ENCODE results near the gene SHOC2. TPM values are rescaled to one million over a fixed set of nuclear protein-coding genes. Genes with fewer than 3 reads are reported as not detected.

The SHOC2 gene
- total RNA-seq, 1 experiment from 2014 or later, result 24.6 TPM

DNA sequence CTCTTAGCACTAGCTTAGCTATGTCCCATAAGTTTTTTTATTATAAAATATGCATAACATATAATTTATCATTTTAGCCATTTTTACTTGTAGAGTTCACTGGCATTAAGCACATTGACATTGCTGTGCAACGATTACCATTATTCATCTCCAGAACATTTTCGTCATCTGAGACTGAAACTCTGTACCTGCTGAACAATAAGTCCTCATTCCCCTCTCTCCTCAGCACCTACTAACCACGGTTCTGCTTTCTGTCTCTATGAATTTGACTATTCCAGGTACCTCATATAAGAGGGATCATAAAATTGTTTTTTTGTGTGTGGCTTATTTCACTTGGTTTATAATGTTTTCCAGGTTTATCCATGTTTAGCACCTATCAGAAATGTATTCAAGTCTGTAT, 64.1 kb downstream of the SHOC2 start:
- DNase-seq (ENCODE audit: low read depth), result no peak

DNA sequence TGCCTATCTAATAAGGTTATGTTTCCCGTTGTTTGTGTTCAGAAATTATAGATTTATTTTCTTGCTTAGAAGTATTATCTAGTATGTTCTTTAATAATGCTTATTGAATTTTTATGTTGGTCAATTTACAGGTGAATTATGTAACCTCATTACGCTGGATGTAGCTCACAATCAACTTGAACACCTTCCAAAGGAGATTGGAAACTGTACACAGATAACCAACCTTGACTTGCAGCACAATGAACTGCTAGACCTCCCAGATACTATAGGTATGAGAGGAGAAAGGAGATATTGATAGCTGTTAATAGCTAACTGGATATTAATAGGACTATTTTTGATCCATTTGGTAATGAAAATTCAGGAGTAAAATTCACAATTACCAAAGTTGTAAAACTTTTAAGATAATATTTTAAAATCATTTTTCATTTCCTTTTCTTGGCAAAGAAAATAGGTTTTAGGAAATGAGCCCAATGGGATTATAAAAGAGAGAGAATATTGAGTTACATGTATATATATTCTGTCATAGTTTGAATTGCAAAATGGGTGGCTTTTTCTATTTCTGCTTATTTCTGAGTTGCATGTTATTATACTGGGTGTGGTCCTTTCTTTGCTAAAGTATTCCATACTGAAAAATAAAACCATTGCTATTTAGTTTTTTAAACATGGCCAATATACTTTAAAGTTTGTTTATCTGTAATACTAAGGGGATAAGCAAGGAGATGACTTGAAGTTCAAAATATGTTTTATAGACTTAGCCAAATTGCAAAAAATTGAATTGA, 66.3 kb downstream of the SHOC2 start:
- no peak for DNase-seq (ENCODE audit: low read depth)

DNA sequence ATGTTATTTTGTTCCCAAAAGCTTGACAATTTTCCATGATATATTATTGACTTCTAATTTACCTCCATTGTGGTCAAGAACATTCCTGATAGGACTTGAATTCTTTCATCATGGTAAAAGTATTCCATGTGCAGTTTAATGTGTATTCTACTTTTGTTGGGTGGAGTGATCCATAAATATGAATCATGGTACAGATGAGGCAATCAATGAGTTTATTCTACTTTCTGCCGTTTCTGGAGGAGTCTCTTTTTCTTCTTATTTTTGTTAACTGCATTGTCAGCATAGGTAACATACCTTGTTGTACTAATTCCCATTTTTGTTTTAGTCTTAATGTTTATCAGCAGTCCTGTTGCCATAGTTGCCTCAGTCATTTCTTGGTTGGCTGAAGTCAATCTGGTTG, 69.6 kb downstream of the SHOC2 start:
- no peak for DNase-seq (ENCODE audit: low read depth)

DNA sequence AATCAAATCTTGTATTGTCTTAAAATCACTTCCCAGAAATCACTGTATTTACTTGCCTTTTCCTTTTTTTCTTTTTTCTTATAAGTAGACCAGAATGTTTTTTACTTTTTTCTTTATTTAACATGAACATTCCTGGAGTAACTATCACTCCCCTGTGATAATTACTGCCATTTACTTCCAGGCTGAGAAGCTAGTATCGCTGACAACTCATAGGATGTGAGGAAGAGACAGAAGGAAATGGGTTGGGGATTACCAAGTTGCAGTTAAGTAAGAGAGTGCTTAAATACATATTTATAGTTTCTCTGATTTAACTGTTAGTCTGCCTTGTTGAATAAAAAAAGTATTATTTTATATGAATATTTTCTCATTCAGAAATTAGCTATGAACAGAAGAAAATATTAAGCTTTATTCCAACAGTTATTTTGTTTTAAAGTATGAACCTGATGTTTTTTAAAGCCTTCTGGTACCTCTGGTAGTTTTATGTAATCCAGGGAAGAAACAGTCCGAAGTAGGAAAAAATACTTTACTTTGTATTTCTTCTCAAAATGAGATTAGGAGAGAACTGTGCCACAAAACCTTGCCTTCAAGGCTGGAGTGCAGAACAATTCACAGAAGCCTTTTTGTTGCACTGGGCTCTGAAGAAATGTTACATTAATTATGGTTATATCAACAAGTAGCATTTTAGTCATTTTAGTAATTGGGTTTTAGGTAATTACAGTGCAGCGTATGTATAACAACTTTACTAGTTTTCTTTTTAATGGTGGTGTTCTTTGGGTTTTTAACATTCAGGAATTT, 72.8 kb downstream of the SHOC2 start:
- peak; percentile 12 for DNase-seq (ENCODE audit: low read depth)

DNA sequence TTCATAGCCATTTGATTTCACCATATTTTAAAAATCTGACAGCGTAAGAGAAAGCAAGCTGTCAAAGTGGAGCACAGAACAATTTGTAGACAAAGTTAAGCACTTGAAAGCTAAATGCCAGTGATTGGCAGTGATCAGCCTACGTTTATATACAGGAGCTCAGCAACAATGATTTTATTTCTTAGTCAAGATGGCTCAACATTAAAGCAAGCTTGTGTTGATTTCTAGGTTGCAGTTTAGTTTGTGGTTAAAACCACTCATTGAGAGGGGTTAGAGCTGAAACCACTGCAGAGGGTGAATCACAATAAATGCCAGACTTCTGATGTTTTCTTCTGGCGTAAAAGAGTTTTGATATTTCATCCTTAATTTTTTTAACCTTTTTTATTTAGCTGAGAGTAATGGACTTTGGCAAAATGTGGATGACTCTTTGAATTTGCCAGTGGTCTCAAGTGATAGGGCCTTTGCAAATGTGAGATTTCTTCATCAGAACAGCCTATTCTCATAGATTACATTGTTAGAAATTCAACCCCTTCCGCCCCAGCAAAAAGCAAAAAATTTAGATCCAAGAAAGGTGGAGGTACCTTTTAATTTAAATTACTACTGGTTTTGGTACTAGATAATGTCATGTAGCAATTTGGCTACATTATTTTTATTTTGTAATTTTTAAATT, 73.8 kb downstream of the SHOC2 start:
- peak; percentile 85 for DNase-seq (ENCODE audit: low read depth)

DNA sequence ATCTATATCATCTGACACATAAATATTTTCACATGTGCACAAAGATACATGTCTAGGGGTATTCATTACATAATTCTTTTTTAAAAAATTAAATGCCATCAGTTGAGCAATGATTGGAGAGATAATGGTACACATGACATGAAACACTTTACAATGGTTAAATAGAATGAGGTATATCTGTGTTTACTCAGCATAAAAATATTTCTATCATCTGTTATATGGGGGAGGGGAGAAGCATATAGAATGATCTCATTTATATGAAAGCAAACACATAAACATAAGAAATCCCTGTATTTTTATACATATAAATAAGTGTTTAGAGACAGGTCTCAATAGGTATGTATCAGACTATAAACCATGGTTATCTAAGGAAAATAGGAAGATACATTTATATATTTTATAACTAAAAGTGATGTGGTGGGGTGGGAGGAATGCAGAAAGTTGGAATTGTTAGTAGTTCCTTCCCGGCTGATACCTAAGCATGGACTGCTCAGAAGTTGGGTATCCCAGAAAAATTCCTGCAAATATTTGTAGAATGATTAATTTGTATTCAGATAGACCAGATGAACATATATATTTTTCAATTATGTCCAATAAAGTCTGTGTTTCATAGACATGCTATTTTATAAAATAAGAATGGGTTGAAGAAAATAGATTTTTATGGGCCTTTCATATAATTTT, 75.1 kb downstream of the SHOC2 start:
- no peak for DNase-seq (ENCODE audit: low read depth)

DNA sequence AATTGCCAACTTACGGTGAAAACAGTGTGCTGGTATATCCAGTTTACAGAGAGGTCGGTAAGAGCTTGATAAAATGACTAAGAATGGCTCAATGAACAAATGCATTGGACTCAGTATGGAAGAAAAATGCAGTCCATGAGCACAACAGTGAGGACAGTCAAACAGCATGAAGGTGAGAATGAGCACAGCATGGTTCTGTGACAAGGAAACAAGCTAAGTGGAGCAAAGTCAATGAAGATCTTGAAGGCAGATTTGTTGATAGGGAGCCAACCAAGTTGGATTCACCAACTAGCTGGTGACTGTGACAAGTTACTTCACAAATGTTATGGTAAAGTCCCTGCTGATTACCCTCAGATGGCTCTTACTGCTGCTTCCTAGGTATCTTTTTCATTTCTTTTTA, 75.9 kb downstream of the SHOC2 start:
- DNase-seq (ENCODE audit: low read depth), result no peak

DNA sequence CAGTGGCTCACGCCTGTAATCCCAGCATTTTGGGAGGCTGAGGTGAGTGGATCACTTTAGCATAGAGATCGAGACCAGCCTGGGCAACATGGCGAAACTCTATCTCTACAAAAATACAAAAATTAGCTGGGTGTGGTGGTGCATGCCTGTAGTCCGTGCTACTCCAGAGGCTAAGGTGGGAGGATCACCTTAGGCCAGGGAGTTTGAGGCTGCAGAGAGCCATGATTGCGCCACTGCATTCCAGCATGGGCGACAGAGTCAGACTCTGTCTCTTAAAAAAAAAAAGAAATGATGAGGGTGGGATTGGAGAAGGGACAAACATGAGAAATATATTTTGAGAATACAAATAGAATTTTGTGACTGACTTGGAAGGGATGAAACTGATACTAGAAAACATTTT, 76.9 kb downstream of the SHOC2 start:
- DNase-seq (ENCODE audit: low read depth), result no peak

DNA sequence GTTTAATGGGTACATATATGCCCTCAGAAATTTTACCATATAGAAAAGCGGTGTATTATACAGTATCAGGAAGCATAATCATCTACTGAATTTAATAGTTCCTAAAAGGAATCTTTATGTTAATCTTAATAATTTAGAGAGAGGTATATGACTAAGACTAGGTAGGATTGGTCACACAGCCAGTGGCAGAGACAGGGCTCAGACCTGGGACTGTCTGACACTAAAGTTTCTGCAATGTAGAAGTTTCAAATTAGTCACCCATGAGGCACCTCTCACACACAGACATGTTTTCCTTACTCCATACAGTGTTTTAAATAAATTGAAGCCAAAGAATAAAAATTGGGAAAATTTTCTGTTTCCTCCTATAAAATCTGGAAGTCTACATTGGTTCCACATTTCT, 84.6 kb downstream of the SHOC2 start:
- no peak for DNase-seq (ENCODE audit: low read depth)

DNA sequence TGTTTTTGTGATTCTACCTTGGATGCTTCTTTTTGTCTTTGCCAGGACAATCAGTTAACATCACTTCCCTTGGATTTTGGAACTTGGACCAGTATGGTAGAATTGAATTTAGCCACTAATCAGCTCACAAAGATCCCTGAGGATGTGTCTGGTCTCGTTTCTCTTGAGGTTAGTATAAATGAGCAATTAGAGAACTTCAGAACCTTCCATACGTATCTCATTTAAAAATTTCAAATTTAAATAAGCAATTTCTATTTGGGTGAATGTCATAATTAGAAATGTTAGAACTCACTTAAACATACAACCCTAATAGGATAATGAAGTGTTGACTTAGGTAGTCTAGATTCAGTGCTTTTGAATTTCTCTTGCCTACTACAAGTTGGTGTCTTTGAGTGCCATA, 88.1 kb downstream of the SHOC2 start:
- DNase-seq (ENCODE audit: low read depth), result no peak

DNA sequence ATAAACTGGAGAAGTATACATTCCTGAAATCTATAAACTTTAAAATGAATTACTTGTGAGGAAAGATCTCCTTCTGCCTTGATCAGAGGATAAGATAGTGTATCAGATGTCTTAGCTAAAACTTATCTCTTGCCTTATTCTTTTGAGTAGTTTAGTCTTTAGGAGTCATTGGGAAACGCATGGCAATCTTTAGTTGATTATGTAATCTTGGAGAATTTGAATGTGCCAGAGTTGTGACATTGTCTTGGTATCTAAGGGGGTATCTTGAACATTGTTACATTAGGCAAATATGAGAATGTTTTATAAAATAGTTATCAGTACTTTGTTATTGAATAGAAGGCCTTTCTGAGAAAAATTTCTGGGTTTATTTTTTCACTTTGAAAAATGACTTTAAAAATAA, 95.8 kb downstream of the SHOC2 start:
- no peak for DNase-seq (ENCODE audit: low read depth)

DNA sequence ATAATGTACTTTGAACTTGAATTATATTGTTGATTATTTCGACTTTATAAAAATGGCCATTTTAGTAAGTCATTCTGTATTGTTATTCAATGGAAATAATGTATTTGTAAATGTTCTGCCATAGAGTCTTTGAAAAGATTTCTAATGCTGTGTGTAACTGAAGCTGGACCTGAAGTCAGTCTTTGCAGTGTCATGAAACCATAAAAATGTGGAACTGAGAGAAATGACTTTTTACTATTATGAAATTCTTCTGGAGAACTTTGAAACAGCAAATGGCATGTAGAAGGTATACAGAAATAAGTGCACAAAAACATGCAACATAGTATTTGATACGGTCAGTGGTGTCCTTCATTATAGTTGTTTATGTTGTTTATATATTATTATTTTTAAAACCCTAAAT, 97.7 kb downstream of the SHOC2 start:
- no peak for DNase-seq (ENCODE audit: low read depth)

DNA sequence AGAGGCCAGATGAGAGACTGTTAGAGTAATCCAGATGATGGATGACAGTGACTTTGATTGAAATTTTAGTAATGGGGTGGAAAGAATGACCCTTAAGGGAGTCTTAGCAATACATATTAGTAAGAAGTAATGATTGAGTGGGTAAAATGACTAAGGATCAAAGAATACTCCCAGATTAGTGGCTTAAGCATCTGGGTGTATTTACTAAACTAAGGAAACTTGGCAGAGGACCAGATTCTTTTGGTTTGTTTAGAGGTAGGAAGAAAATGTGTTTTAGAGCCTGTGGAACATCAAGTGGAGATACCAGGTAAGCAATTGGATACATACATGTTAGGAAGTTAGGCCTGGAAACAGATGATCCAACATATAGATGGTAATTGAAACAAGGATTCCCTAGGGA, 98.6 kb downstream of the SHOC2 start:
- peak; percentile 55 for DNase-seq (ENCODE audit: low read depth)

DNA sequence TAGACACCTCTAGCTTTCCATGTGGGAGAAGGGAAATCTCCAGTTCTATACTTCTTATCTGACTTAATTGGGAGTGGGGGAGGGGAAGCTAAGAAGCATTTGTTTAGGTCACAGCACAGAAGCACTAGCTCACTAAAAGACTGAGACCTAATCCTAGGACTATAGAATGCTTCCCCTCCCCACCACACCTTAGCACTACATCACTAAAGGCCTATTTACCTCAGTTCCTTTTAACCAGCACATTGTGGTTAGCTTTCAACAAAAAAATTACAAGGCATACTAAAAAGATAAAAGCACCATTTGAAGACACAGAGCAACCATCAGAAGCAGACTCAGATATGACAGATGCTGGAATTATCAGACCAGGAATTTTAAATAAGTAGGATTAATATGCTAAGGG, 103.7 kb downstream of the SHOC2 start:
- DNase-seq (ENCODE audit: low read depth), result no peak

DNA sequence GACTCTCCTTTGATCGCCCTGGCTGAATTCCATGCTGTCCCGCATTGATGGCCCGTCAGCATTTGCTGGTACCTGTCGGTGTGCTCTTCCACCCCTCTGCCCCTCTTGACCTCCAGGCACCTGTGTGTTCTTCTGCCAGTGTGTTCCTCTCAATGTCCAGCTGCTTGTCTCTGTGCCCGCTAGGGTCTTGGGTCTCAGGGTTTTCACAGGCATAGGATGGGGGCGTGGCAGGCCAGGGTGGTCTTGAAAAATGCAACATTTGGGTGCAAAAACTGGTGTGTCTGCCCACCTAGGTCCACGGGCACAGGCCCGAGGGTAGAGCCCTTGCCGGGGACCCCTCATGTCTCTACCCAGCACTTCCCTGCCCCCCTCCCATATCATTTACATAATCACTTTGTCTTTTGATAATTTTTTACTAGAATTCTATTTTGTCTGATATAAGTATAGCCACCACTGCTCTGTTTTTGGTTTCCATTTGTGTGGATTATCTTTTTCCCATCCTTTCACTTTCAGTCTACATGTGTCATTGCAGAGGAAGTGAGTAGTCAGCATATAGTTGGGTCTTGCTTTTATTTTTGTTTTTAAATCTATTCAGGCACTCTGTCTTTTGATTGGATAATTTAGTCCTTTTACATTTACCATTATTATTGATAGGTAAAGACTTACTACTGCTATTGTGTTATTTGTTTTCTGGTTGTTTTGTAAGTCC, 110.8 kb downstream of the SHOC2 start:
- DNase-seq (ENCODE audit: low read depth), result no peak

DNA sequence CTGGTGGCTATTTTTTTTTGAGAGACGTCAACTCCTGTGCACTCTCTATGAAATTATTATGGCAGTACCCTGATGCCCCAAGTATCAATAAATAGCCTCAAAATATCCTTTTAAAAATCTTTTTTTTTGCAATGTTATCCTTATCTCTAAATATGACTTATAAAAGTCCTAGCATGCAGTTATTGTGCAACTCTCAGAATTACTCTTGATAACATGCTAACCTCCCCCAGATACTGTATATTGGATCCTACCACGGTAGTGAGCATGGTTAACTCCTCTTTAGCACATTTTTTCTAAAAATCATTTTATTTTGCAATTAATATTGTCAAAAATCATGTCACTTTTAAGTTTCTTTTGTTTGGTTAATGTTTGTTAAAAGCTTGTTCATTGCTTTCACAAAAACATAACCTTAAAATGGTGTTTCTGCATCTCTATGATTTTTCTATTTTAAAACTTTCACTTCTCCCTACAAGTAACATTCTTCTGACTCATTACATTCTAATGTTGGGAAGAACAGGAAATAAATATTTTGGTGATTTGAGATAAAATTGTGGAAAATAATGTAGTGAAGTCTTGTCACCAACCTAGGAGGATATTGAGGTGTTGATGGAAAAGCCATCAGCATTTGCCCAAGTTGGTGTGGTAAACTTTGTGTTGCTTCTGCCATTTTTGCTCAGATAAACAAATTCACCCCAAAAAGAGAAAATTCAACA, 115.3 kb downstream of the SHOC2 start:
- DNase-seq (ENCODE audit: low read depth), result peak; percentile 7

DNA sequence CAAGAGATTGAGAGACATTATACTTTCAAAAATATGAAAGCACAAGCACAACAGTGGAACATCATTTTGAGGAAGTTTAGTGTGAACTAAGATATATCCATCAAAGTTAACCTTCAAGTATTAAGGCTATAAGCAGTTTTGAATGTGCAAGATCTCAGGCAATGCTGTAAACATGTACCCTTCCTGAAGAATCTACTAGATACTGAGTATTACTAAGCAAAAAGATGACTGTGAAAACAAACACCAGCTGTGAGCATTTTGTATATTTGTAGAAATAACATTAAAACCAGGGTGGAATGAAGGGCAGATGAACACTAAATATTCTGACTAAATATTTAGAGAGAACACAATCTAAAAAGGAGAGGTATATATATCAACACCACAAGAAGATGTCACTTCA, 116.1 kb downstream of the SHOC2 start:
- DNase-seq (ENCODE audit: low read depth), result no peak

DNA sequence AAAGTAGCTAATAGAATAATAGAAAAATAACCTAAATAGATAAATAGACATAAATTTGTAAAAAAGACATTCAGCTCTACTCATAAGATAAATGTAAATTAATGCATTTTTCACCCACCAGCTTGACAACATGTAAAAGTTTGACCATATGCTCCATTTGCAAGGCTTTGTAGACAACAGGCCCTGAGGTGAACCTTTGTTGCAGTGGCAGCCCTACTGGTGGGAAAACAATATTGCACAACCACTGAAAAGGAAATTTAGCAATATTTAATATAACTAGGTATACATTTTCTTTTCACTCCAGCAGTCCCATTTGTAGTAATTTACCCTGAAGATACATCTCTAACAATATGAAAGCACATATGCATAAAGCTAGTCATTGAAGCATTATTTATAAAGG, 118.5 kb downstream of the SHOC2 start:
- no peak for DNase-seq (ENCODE audit: low read depth)

DNA sequence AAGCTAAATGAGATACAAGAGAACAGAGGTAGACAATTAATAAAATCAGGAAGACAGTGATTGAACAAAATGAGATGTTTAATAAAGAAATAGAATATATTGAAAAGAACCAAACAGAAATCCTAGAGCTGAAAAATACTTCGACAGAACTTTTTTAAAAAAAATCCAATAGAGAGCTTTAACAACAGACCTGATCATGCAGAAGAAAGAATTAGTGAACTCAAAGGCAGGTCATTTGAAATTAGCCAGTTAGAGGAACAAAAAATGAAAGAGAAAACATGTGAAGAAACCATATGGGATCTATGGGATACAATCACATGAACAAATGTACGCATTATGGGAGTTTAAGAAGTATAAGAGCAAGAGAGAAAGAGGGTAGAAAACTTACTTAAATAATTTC, 120.1 kb downstream of the SHOC2 start:
- DNase-seq (ENCODE audit: low read depth), result no peak

DNA sequence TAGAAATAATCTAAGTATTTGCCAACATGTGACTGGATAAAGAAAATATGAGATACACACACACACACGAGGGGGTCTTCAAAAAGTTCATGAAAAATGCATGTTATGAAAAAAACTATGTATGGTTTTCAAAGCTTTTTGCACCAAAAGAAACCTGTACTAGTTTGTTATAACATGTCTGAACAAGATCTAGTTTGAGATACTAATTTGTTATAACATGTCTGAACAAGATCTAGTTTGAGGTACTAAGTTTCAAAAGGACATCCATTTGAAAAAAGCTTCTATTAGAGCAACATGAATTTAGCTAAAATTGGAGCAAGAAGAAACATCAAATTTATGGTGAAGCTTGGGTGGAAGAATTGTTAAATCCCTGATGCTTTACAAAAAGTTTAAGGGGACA, 137.6 kb downstream of the SHOC2 start:
- no peak for DNase-seq (ENCODE audit: low read depth)
